Type B pancreatic cell (in vitro differentiated cells): ENCODE results near the gene EEFSEC. TPM values are rescaled to one million over a fixed set of nuclear protein-coding genes. Genes with fewer than 3 reads are reported as not detected.
A peak's percentile ranks its signal among the peaks of the same experiment; 100 is the strongest.

Experiments
- DNase-seq: peaks from one replicate; pipeline ENCODE4 v3.0.0; 2021; ENCODE audit warnings: mixed read lengths; ENCODE audit not compliant: unreplicated experiment; ENCODE audit errors: extremely low spot score
- H3K27ac Mint-ChIP-seq: 2 replicates; pipeline ENCODE4 v1.8.0; 2021; ENCODE audit warnings: mild to moderate bottlenecking, mixed read lengths
- H3K27me3 Mint-ChIP-seq: 2 replicates; pipeline ENCODE4 v1.8.0; 2021; ENCODE audit warnings: mixed read lengths
- H3K36me3 Mint-ChIP-seq: 2 replicates; pipeline ENCODE4 v1.8.0; 2021; ENCODE audit warnings: mixed read lengths
- H3K4me1 Mint-ChIP-seq: one replicate; pipeline ENCODE4 v1.8.0; 2021; ENCODE audit warnings: mixed read lengths; ENCODE audit not compliant: unreplicated experiment
- H3K4me3 Mint-ChIP-seq: 2 replicates; pipeline ENCODE4 v1.8.0; 2021; ENCODE audit warnings: mild to moderate bottlenecking, mixed read lengths
- H3K9me3 Mint-ChIP-seq: 2 replicates; pipeline ENCODE4 v1.8.0; 2021; ENCODE audit warnings: mixed read lengths
- total RNA-seq: library from RNA; stranded (reverse); gene quantifications from 2 replicates; pipeline ENCODE4 v1.2.1, GENCODE V29; 2021; ENCODE audit warnings: low replicate concordance
- TF ChIP-seq, protein P1 (sequence below): fragments of 200-600 bp; sonication (generic); conservative IDR thresholded peaks from 2 replicates; pipeline ENCODE4 v1.5.0; 2021; ENCODE audit warnings: antibody characterized with exemption, mild to moderate bottlenecking

EEFSEC gene
- total RNA-seq, 1 donor from 2014 or later = 16.6 TPM

DNA sequence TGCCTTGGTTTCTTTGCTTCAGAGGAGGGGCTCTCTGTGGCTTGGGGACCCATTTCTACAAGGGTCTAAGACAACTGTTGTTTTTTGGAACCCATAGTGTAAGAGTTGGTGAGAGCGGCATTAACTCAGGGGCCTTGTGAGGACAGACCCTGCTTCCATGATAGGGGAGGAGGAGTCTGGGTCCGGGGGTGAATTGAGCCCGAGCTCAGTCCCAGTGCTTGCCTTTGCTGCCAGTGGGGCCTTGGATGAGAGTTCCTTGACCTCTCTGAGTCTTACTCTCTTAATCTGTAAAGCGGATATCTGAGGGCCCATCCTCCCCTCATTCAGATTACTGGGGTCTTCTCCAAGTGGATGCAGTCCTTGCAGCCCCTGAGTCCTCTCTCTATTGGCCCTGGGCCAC, 74.2 kb downstream of the EEFSEC start:
- no peak overlapping the region for H3K4me3 Mint-ChIP-seq
- DNase-seq = no peak
- TF ChIP-seq, protein P1, sequence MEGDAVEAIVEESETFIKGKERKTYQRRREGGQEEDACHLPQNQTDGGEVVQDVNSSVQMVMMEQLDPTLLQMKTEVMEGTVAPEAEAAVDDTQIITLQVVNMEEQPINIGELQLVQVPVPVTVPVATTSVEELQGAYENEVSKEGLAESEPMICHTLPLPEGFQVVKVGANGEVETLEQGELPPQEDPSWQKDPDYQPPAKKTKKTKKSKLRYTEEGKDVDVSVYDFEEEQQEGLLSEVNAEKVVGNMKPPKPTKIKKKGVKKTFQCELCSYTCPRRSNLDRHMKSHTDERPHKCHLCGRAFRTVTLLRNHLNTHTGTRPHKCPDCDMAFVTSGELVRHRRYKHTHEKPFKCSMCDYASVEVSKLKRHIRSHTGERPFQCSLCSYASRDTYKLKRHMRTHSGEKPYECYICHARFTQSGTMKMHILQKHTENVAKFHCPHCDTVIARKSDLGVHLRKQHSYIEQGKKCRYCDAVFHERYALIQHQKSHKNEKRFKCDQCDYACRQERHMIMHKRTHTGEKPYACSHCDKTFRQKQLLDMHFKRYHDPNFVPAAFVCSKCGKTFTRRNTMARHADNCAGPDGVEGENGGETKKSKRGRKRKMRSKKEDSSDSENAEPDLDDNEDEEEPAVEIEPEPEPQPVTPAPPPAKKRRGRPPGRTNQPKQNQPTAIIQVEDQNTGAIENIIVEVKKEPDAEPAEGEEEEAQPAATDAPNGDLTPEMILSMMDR = no peak
- H3K4me1 Mint-ChIP-seq = peaks cover 41% of the 10 kb centered on the region
- H3K9me3 Mint-ChIP-seq = no peaks in the 10 kb centered on the region
- H3K27me3 Mint-ChIP-seq = no peaks in the 10 kb centered on the region
- no peak overlapping the region for H3K27ac Mint-ChIP-seq
- peaks cover 2% of the 10 kb centered on the region for H3K36me3 Mint-ChIP-seq

DNA sequence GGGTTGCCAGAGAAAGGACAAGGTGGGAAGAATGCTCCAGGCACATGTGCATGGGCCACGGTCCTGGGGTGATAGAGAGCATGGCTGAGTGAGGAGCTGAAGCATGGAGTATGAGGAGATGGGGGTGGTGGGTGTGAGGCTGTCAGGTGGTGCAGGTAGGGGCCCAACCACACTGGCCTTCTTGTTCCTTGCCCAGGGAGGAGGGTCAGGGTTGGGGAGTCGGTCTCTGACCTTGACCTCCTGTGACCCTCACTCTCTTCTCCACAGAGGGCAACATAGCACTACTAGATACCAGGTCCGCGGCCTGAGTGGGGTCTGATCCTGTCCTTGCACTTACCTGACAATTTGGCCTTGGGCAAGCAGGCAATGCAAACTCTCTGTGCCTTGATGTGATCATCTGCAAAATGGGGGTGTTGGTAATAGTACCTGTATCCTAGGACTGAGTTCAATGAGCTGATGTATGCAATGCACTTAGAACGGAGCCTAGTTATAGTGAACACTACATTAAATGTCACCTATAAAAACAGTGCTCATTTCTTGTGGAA, 75.2 kb downstream of the EEFSEC start:
- Mint-ChIP-seq H3K4me1 (peaks cover 46% of the 10 kb centered on the region), H3K27ac (no peak overlapping the region), H3K9me3 (no peaks in the 10 kb centered on the region)

DNA sequence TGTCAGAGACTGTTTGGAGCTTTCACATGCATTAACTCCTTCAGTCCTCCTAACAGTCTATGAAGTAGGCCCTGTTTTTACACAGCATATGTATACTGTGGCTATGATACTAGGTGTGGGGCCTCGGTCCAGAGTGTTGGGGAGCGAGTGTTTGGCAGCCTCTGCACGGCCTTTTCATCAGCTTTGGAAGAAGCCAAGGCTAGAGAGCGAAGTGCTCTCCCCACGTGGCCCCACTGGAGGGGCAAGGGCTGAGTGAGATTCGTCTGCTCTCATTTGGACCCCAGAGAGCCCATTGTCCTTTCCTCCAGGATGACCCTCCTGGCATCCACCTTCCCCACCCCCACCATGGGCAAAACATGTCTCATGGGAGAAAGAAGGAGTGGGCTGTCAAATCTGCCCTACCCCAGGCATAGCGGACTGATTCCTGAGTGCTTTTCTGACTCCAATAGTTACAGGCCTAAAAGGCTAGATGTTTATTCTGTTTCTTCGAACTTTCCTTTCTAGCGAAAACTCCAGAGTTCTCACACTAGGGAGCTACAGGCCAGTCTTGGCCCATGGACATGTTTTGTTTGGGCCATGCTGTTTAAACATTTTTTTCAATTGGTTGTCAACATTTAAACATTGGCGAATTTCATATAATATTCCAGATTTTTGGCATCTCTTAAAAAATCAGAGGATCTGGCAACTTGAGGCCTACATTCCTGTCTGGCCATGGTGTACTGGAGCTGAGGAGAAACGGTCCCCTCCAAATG, 76.0 kb downstream of the EEFSEC start:
- no peaks in the 10 kb centered on the region for H3K27me3 Mint-ChIP-seq
- H3K9me3 Mint-ChIP-seq = no peaks in the 10 kb centered on the region
- DNase-seq = no peak
- TF ChIP-seq, protein P1 = no peak
- no peak overlapping the region for H3K27ac Mint-ChIP-seq
- peaks cover 46% of the 10 kb centered on the region for H3K4me1 Mint-ChIP-seq
- H3K36me3 Mint-ChIP-seq = no peaks in the 10 kb centered on the region
- H3K4me3 Mint-ChIP-seq = no peak overlapping the region

More for the DNA sequence above, 75.2 kb downstream of the EEFSEC start:
- TF ChIP-seq, protein P1 = no peak
- DNase-seq = no peak
- H3K4me3 Mint-ChIP-seq = no peak overlapping the region
- no peaks in the 10 kb centered on the region for H3K36me3 Mint-ChIP-seq
- no peaks in the 10 kb centered on the region for H3K27me3 Mint-ChIP-seq

DNA sequence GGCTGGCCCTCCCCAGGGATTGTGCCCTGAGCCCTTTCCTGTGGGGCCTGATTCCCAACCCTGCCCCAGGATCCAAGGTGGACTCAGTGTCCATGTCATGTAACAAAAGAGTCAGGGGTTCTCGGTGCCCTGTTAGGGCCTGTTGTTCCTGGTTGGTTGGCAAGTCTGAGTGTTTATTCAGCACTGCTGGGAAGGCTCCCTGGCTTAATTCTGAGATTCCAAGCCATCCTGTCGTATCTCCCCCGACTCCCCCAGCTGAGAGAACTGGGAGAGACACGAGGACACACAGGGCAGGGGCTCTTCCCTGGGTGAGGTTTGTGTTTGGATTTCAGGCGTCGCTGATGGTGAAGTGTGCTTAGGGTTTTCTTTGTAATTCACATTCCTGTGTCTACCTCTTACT, 78.3 kb downstream of the EEFSEC start:
- H3K4me1 Mint-ChIP-seq = peaks cover 59% of the 10 kb centered on the region
- DNase-seq = no peak
- no peaks in the 10 kb centered on the region for H3K9me3 Mint-ChIP-seq
- H3K4me3 Mint-ChIP-seq = peak overlapping the region; percentile 17
- TF ChIP-seq, protein P1 = no peak
- no peaks in the 10 kb centered on the region for H3K27me3 Mint-ChIP-seq
- no peaks in the 10 kb centered on the region for H3K36me3 Mint-ChIP-seq
- H3K27ac Mint-ChIP-seq = peak overlapping the region; percentile 61

DNA sequence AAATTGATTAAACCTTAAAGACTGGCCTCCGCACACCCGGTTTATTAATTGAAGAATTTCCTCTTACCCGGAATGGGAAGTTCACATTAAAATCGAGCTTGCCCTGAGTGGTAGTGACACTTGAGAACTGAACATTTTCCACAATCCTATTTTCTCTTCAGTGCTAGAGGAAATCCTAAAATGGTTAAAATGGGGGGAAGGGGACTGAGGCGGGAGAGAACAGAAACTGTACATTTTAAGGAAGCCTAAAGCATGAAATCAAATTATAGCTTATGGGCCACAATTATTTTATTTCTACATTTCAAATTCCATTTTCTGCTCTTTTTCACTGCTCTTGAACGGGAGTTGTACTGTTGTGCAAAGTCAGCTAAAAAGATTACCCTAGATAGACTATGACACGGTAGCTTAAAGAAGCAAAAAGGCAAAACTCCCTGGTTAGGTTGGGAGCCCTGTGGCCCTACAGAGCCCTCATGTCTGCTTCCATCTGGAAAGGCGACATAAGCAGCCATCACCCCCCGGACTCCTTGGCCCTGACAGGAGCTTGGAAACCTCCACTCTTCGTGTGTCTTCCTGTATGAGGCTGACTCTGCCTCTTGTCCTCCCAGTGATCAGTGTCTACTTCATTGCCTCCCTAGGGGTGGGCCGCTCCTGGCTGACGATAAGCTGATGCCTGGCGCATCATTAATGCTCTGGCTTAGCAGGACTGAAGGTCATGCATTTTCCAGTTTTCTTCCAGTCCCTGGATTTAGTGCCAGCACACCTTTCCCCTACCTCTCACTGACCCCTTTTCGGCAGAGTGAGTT, 79.3 kb downstream of the EEFSEC start:
- H3K36me3 Mint-ChIP-seq = no peaks in the 10 kb centered on the region
- H3K4me1 Mint-ChIP-seq = peaks cover 59% of the 10 kb centered on the region
- DNase-seq = no peak
- H3K9me3 Mint-ChIP-seq = no peaks in the 10 kb centered on the region
- no peaks in the 10 kb centered on the region for H3K27me3 Mint-ChIP-seq
- peak overlapping the region; percentile 31 for H3K27ac Mint-ChIP-seq
- TF ChIP-seq, protein P1 = no peak
- H3K4me3 Mint-ChIP-seq = peak overlapping the region; percentile 11
